Ascending aorta (tissue), 2 donors: ENCODE results near the gene HDC. TPM values are rescaled to one million over a fixed set of nuclear protein-coding genes. Genes with fewer than 3 reads are reported as not detected.

Experiments
- DNase-seq, 2 donors: peaks; one replicate each; pipeline ENCODE4 v3.0.0-alpha.2; 2019; ENCODE audit warnings: low spot score in 2 of 2
- H3K27ac ChIP-seq, 2 donors: fragments of 200-600 bp; sonication (generic); one replicate each; pipeline ENCODE4 v1.5.1; 2016 to 2017; ENCODE audit warnings: mild to moderate bottlenecking in 1 of 2
- H3K27me3 ChIP-seq: fragments of 200-600 bp; sonication (generic); one replicate; pipeline ENCODE4 v1.5.1; 2017
- H3K36me3 ChIP-seq, 2 donors: fragments of 200-600 bp; sonication (generic); one replicate each; pipeline ENCODE4 v1.5.1; 2016
- H3K4me1 ChIP-seq, 2 donors: fragments of 200-600 bp; sonication (generic); one replicate each; pipeline ENCODE4 v1.5.1; 2016 to 2017; ENCODE audit warnings: mild to moderate bottlenecking in 1 of 2
- H3K4me3 ChIP-seq, 2 donors: fragments of 200-600 bp; sonication (generic); one replicate each; pipeline ENCODE4 v1.5.1; 2016 to 2017; ENCODE audit warnings: mild to moderate bottlenecking in 1 of 2
- H3K9me3 ChIP-seq, 2 donors: fragments of 200-600 bp; sonication (generic); one replicate each; pipeline ENCODE4 v1.5.1; 2016
- CTCF ChIP-seq, 3 experiments: fragments of 200-600 bp in 2 of 3; fragments of 450-650 bp in 1 of 3; sonication (generic) in 2 of 3; IDR thresholded peaks; one replicate each; pipeline ENCODE4 v1.5.1; 2016 to 2019; ENCODE audit warnings: antibody characterized with exemption in 3 of 3, mild to moderate bottlenecking in 1 of 3, moderate library complexity in 1 of 3
- intact Hi-C: fragments of 100-400 bp; cut with DNase I; formaldehyde crosslinking; loops from one replicate; pipeline ENCODE4 v1.15.1; 2023
- total RNA-seq: library from RNA; depleted of rRNA; stranded (reverse); fragments of >200 nt; gene quantifications from one replicate; pipeline ENCODE4 v1.1.0, GENCODE V29; 2016

The HDC gene
- total RNA-seq, 1 donor from 2014 or later, result not detected

DNA sequence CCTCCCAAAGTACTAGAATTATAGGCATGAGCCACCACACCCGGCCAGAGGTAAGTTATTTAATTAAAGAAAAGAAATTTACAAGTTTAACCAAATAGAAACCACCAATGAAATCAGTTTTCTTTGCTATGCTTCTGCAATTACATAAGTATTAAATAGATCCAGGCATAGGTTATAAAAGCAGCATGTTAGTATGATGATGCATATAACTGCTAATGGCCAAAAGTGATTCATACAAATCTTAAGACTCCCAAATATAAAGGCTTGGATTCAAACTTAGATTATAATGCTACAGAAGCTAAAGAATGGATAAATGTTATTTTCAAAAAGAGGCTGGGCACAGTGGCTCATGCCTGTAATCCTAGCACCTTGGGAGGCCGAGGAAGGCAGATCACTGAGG lies 32.8 kb upstream of the HDC start:
- no peak overlapping the region for H3K4me3 ChIP-seq
- H3K27me3 ChIP-seq, result no peaks in the 10 kb centered on the region
- H3K4me1 ChIP-seq, result no peaks in the 10 kb centered on the region
- peaks cover 25 to 59% of the 10 kb centered on the region in 2 donors for H3K36me3 ChIP-seq
- no peak for TF ChIP-seq CTCF (IDR thresholded peaks at IDR 0.05)
- H3K27ac ChIP-seq, result no peak overlapping the region
- no peaks in the 10 kb centered on the region for H3K9me3 ChIP-seq
- DNase-seq, result no peak
- intact Hi-C loops, result no loop called here

- intact Hi-C loops, result no loop called here
- Histone ChIP-seq H3K27me3 (no peaks in the 10 kb centered on the region), H3K4me3 (no peak overlapping the region), H3K36me3 (peaks cover 8 to 43% of the 10 kb centered on the region in 2 donors), H3K4me1 (no peaks in the 10 kb centered on the region), H3K27ac (no peak overlapping the region), H3K9me3 (no peaks in the 10 kb centered on the region)
- TF ChIP-seq CTCF (IDR thresholded peaks at IDR 0.05), result no peak
- no peak for DNase-seq
Measured at GRCh38 chr15:50295966-50296365, 30.4 kb upstream of the HDC start.

DNA sequence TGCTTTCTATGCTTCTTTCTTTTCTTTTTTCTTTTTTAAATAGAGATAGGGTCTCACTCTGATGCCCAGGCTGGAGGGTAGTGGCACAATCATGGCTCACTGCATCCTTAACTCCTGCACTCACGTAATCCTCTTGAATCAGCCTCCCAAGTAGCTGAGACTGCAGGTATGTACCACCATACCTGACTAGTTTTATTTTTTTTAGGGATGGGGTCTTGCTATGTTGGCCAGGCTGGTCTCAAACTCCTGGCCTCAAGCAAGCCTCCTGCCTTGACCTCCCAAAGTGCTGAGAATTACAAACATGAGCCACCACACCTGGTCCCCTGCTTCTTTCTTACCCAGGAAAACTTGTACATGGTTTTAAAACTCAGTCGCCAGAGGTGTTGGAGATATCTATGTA lies 24.2 kb upstream of the HDC start:
- no peak overlapping the region for H3K27ac ChIP-seq
- no peak for DNase-seq
- intact Hi-C loops, result no loop called here

DNA sequence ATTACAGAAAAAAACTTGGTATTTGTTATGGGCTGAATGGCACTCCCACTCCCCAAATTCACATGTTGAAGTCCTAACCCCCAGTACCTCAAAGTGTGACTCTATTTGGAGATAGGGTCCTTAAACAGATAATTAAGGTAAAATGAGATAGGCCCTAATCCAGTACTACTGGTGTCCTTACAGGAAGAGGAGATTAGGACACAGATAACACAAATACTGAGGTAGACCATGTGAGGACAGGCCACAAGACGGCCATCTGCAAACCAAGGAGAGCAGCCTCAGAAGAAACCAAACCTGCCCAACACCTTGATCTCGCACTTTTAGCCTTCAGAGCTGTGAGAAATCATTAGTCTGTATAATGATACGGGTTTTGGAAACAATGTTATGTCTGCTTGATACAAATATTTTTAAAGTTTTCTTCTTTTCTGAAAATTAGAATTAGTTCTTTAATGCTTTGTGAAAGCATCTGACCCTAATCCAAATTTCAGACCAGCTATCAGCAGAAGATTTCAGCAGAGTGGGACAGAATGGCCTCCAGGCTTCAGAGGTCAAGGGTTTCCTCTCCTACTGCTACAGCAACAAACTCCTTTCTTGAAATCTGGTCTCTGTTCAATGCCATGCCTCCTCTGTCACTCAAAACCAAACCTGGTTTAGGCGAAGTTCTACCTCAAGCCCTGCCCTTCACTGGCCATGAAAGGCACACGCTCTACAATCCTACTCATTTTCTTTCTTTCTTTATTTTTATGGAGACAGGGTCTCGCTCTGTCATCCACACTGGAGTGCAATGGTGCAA lies 22.0 kb upstream of the HDC start:
- H3K27ac ChIP-seq, result no peak overlapping the region
- H3K9me3 ChIP-seq, result no peaks in the 10 kb centered on the region
- peaks cover 0 to 27% of the 10 kb centered on the region in 2 donors for H3K36me3 ChIP-seq
- TF ChIP-seq CTCF (IDR thresholded peaks at IDR 0.05), result no peak
- no peaks in the 10 kb centered on the region for H3K4me1 ChIP-seq
- no peaks in the 10 kb centered on the region for H3K27me3 ChIP-seq
- no peak for DNase-seq
- intact Hi-C loops, result no loop called here
- no peak overlapping the region for H3K4me3 ChIP-seq

More for the DNA sequence above, 24.2 kb upstream of the HDC start:
- Histone ChIP-seq H3K27me3 (no peaks in the 10 kb centered on the region), H3K9me3 (no peaks in the 10 kb centered on the region), H3K4me3 (no peak overlapping the region), H3K4me1 (no peaks in the 10 kb centered on the region), H3K36me3 (peaks cover 0 to 27% of the 10 kb centered on the region in 2 donors)
- no peak for TF ChIP-seq CTCF (IDR thresholded peaks at IDR 0.05)

DNA sequence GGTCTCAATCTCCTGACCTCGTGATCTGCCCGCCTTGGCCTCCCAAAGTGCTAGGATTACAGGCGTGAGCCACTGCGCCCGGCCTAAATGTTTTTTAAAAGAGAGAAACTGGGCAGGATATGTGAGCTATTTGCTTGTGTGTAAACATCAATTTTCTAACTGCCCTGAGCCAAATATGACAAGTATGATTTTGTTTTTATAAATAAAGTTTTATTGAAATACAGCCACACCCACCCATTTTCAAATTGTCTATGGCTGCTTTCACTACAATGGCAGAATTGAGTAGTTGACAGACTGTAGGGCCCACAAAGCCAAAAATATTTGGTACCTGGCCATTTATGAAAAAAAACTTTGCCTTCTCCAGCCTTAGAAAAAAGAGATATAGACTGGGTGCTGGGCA lies 15.9 kb upstream of the HDC start:
- no peak overlapping the region for H3K4me3 ChIP-seq
- H3K4me1 ChIP-seq, result no peaks in the 10 kb centered on the region
- intact Hi-C loops, result no loop called here
- TF ChIP-seq CTCF (IDR thresholded peaks at IDR 0.05), result no peak
- DNase-seq, result no peak
- H3K27me3 ChIP-seq, result no peaks in the 10 kb centered on the region
- H3K9me3 ChIP-seq, result no peaks in the 10 kb centered on the region
- no peak overlapping the region for H3K27ac ChIP-seq
- peaks cover 5 to 10% of the 10 kb centered on the region in 2 donors for H3K36me3 ChIP-seq
